ENCODE results near the gene SIM2. TPM values are rescaled to one million over a fixed set of nuclear protein-coding genes. Genes with fewer than 3 reads are reported as not detected.
A peak's percentile ranks its signal among the peaks of the same experiment; 100 is the strongest.

Gene SIM2
- total and polyA plus RNA-seq, 2 experiments from 2014 or later, result 0.16 to 0.49 TPM

DNA sequence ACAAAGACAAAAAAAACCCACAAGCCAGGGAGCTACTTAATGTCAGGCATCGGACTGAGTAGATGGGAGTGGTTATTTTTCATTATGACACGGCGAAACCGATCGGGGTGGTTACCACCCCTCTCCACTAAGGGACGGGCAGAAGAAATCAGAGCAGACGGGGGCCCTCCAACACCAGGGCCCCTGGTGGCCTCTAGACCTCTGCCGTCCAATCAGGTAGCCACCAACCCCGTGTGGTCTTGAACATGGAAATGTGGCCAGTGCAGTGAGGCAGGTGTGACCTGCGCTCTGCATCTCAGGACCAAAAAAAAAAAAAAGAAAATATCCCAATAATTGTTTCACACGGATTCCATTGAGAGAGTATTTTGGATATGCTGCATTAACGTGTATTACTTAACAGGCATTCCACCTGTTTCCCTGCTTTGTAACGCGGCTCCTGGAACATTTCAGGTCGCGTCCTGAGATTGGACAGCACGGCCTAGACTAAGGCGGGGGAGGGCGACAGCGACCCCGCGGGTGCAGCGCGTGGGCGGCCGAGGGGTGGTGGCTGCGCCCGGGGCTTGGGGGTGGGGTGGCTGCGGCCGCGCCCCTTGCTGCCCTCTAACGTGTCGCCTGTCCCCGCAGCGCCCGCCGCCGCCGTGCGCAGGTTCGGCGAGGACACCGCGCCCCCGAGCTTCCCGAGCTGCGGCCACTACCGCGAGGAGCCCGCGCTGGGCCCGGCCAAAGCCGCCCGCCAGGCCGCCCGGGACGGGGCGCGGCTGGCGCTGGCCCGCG is 48.3 kb downstream of the SIM2 start:
- Histone ChIP-seq H3K4me3 (peak overlapping the region; percentile 53), H3K4me1 (ENCODE audit: insufficient read depth) (peaks cover 34% of the 10 kb centered on the region), H3F3A (replicated peaks; ENCODE audit: low read depth) (no peaks in the 10 kb centered on the region), H3K27ac (ENCODE audit: low read depth) (no peak overlapping the region), H4K20me1 (replicated peaks; ENCODE audit: insufficient read depth) (no peaks in the 10 kb centered on the region), H3K4me2 (peak overlapping the region; percentile 75), H3K36me3 (ENCODE audit: insufficient read depth) (no peaks in the 10 kb centered on the region), H3K9me2 (ENCODE audit: insufficient read depth) (no peaks in the 10 kb centered on the region), H3K27me3 (ENCODE audit: insufficient read depth) (peaks cover 28% of the 10 kb centered on the region), H2AFZ (no peak overlapping the region), H3K79me2 (replicated peaks; ENCODE audit: insufficient read depth) (no peaks in the 10 kb centered on the region)
- Mint-ChIP-seq H3K36me3 (ENCODE audit: low read depth) (no peaks in the 10 kb centered on the region; the same call in 2 of the 3 replicates), H3K9me3 (no peaks in the 10 kb centered on the region; the same call in 2 of the 3 replicates), H3K4me1 (peaks cover 44% of the 10 kb centered on the region), H3K27me3 (ENCODE audit: insufficient read depth, low read depth, poor library complexity) (peaks cover 42% of the 10 kb centered on the region), H3K27ac (no peak overlapping the region), H3K4me3 (peak overlapping the region; percentile 78)
- peak; percentile 20 for ATAC-seq
- TF ChIP-seq ZNF331 (CRISPR knock-in tag; IDR thresholded peaks at IDR 0.05; ENCODE audit: low read depth) (no peak), CREB1 (CRISPR knock-in tag; IDR thresholded peaks at IDR 0.05; ENCODE audit: low read depth) (no peak), STAT1 (IDR thresholded peaks at IDR 0.05; ENCODE audit: unreplicated experiment) (no peak), NANOG (IDR thresholded peaks at IDR 0.05; ENCODE audit: borderline replicate concordance) (no peak), POLR2AphosphoS5 (IDR thresholded peaks at IDR 0.05; ENCODE audit: low read depth) (no peak)
- TF ChIP-seq, protein P1, sequence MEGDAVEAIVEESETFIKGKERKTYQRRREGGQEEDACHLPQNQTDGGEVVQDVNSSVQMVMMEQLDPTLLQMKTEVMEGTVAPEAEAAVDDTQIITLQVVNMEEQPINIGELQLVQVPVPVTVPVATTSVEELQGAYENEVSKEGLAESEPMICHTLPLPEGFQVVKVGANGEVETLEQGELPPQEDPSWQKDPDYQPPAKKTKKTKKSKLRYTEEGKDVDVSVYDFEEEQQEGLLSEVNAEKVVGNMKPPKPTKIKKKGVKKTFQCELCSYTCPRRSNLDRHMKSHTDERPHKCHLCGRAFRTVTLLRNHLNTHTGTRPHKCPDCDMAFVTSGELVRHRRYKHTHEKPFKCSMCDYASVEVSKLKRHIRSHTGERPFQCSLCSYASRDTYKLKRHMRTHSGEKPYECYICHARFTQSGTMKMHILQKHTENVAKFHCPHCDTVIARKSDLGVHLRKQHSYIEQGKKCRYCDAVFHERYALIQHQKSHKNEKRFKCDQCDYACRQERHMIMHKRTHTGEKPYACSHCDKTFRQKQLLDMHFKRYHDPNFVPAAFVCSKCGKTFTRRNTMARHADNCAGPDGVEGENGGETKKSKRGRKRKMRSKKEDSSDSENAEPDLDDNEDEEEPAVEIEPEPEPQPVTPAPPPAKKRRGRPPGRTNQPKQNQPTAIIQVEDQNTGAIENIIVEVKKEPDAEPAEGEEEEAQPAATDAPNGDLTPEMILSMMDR (conservative IDR thresholded peaks at IDR 0.05; ENCODE audit: low read depth in 2 of 2), result no peak
- TF ChIP-seq, protein P2, sequence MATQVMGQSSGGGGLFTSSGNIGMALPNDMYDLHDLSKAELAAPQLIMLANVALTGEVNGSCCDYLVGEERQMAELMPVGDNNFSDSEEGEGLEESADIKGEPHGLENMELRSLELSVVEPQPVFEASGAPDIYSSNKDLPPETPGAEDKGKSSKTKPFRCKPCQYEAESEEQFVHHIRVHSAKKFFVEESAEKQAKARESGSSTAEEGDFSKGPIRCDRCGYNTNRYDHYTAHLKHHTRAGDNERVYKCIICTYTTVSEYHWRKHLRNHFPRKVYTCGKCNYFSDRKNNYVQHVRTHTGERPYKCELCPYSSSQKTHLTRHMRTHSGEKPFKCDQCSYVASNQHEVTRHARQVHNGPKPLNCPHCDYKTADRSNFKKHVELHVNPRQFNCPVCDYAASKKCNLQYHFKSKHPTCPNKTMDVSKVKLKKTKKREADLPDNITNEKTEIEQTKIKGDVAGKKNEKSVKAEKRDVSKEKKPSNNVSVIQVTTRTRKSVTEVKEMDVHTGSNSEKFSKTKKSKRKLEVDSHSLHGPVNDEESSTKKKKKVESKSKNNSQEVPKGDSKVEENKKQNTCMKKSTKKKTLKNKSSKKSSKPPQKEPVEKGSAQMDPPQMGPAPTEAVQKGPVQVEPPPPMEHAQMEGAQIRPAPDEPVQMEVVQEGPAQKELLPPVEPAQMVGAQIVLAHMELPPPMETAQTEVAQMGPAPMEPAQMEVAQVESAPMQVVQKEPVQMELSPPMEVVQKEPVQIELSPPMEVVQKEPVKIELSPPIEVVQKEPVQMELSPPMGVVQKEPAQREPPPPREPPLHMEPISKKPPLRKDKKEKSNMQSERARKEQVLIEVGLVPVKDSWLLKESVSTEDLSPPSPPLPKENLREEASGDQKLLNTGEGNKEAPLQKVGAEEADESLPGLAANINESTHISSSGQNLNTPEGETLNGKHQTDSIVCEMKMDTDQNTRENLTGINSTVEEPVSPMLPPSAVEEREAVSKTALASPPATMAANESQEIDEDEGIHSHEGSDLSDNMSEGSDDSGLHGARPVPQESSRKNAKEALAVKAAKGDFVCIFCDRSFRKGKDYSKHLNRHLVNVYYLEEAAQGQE (IDR thresholded peaks at IDR 0.05; ENCODE audit: unreplicated experiment), result no peak
- TF ChIP-seq, protein P3, sequence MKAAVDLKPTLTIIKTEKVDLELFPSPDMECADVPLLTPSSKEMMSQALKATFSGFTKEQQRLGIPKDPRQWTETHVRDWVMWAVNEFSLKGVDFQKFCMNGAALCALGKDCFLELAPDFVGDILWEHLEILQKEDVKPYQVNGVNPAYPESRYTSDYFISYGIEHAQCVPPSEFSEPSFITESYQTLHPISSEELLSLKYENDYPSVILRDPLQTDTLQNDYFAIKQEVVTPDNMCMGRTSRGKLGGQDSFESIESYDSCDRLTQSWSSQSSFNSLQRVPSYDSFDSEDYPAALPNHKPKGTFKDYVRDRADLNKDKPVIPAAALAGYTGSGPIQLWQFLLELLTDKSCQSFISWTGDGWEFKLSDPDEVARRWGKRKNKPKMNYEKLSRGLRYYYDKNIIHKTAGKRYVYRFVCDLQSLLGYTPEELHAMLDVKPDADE (IDR thresholded peaks at IDR 0.05), result no peak
- peak; percentile 52 for DNase-seq (ENCODE audit: low spot score)
